ENCODE results near the gene LRPPRC. TPM values are rescaled to one million over a fixed set of nuclear protein-coding genes. Genes with fewer than 3 reads are reported as not detected.

The LRPPRC gene
- total RNA-seq, 1 donor from 2014 or later = 70.3 TPM

GRCh38 chr2:43838560-43839267 lies 157.1 kb downstream of the LRPPRC start, which contains the start of the genes ABCG5 and ABCG8:
TSS of gene ABCG5 (minus strand) at chr2:43838839. CDS start at chr2:43838679, 160 bp downstream.
TSS of gene ABCG8 (plus strand) at chr2:43838971. CDS start at chr2:43839054, 83 bp downstream.
- TF ChIP-seq, protein P1, sequence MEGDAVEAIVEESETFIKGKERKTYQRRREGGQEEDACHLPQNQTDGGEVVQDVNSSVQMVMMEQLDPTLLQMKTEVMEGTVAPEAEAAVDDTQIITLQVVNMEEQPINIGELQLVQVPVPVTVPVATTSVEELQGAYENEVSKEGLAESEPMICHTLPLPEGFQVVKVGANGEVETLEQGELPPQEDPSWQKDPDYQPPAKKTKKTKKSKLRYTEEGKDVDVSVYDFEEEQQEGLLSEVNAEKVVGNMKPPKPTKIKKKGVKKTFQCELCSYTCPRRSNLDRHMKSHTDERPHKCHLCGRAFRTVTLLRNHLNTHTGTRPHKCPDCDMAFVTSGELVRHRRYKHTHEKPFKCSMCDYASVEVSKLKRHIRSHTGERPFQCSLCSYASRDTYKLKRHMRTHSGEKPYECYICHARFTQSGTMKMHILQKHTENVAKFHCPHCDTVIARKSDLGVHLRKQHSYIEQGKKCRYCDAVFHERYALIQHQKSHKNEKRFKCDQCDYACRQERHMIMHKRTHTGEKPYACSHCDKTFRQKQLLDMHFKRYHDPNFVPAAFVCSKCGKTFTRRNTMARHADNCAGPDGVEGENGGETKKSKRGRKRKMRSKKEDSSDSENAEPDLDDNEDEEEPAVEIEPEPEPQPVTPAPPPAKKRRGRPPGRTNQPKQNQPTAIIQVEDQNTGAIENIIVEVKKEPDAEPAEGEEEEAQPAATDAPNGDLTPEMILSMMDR (IDR thresholded peaks at IDR 0.05; ENCODE audit: insufficient read depth, low read length, severe bottlenecking) = no peak
- H3K36me3 ChIP-seq (ENCODE audit: control insufficient read depth, insufficient read depth, low read length) = no peaks in the 10 kb centered on the region
- DNase-seq (ENCODE audit: low read depth) (no peak), FAIRE-seq (no peak)
- H3K27me3 ChIP-seq (ENCODE audit: control insufficient read depth, insufficient read depth, low read length) = peaks cover 2% of the 10 kb centered on the region
- H3K4me3 ChIP-seq (ENCODE audit: low read depth, low read length) = no peak within 1 kb of the TSS

- FAIRE-seq = no peak
- no peaks in the 10 kb centered on the region for H3K36me3 ChIP-seq (ENCODE audit: control insufficient read depth, insufficient read depth, low read length)
- H3K27me3 ChIP-seq (ENCODE audit: control insufficient read depth, insufficient read depth, low read length) = peaks cover 2% of the 10 kb centered on the region
- TF ChIP-seq, protein P1 (IDR thresholded peaks at IDR 0.05; ENCODE audit: insufficient read depth, low read length, severe bottlenecking) = no peak
- H3K4me3 ChIP-seq (ENCODE audit: low read depth, low read length) = no peak overlapping the region
- DNase-seq (ENCODE audit: low read depth) = no peak
These were observed 157.8 kb downstream of the LRPPRC start for GRCh38 chr2:43837831-43838559.

DNA sequence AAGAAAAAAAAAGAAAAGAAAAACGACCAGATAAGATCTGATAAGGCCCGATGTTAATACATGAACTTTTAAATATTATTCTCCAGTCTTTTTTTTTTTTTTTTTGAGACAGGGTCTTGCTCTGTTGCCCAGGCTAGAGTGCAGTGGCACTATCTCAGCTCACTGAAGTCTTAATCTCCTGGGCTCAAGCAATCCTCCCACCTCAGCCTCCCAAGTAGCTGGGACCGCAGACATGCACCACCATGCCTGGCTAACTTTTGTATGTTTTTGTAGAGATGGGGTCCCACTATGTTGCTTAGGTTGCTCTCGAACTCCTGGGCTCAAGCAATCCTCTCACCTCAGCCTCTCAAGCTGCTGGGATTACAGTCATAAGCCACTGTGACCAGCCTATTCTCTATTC lies 158.8 kb downstream of the LRPPRC start:
- H3K27me3 ChIP-seq (ENCODE audit: control insufficient read depth, insufficient read depth, low read length) = peaks cover 3% of the 10 kb centered on the region
- FAIRE-seq = no peak
- TF ChIP-seq, protein P1 (IDR thresholded peaks at IDR 0.05; ENCODE audit: insufficient read depth, low read length, severe bottlenecking) = no peak
- no peak for DNase-seq (ENCODE audit: low read depth)
- H3K36me3 ChIP-seq (ENCODE audit: control insufficient read depth, insufficient read depth, low read length) = no peaks in the 10 kb centered on the region
- no peak overlapping the region for H3K4me3 ChIP-seq (ENCODE audit: low read depth, low read length)

Other genes starting within 250 kb of the LRPPRC start
- gene DYNC2LI1, start 221.9 kb downstream of the LRPPRC start, total RNA-seq = 8.2 and 12.4 TPM in 2 replicates
- gene ABCG5, start 157.2 kb downstream of the LRPPRC start, total RNA-seq = not detected in 2 replicates
- gene ABCG8, start 157.0 kb downstream of the LRPPRC start, total RNA-seq = under 0.01 TPM in 1 of 2 replicates, not detected in the other
- gene PPM1B, start 172.9 kb upstream of the LRPPRC start, total RNA-seq = 35.3 and 44.4 TPM in 2 replicates

Data from bronchial epithelial cell (primary cell).